Parathyroid adenoma (tissue), 2 donors: Measurements from ENCODE around the gene KIF5A.

Experiments used
- H2AFZ ChIP-seq: fragments of 300-600 bp; sonication (generic); one replicate; pipeline ENCODE4 v1.7.0; 2017; ENCODE audit warnings: antibody characterized with exemption, mild to moderate bottlenecking
- H3K27ac ChIP-seq: fragments of 300-600 bp; sonication (generic); one replicate; pipeline ENCODE4 v1.7.0; 2017
- H3K27me3 ChIP-seq: fragments of 300-600 bp; sonication (generic); one replicate; pipeline ENCODE4 v1.7.0; 2017; ENCODE audit warnings: low read length; ENCODE audit not compliant: control insufficient read depth, insufficient read depth
- H3K36me3 ChIP-seq: fragments of 300-600 bp; sonication (generic); one replicate; pipeline ENCODE4 v1.7.0; 2017; ENCODE audit warnings: low read length; ENCODE audit not compliant: control insufficient read depth, insufficient read depth
- H3K4me1 ChIP-seq: fragments of 300-600 bp; sonication (generic); one replicate; pipeline ENCODE4 v1.7.0; 2017; ENCODE audit warnings: control low read depth
- H3K4me2 ChIP-seq: fragments of 300-600 bp; sonication (generic); one replicate; pipeline ENCODE4 v1.7.0; 2017; ENCODE audit warnings: low read length
- H3K4me3 ChIP-seq: fragments of 300-600 bp; sonication (generic); one replicate; pipeline ENCODE4 v1.7.0; 2017; ENCODE audit warnings: low read depth, low read length
- H3K79me2 ChIP-seq: fragments of 300-600 bp; sonication (generic); one replicate; pipeline ENCODE4 v1.7.0; 2017; ENCODE audit warnings: control low read depth
- H3K9ac ChIP-seq: fragments of 300-600 bp; sonication (generic); one replicate; pipeline ENCODE4 v1.7.0; 2017; ENCODE audit warnings: mild to moderate bottlenecking
- H3K9me3 ChIP-seq: fragments of 300-600 bp; sonication (generic); one replicate; pipeline ENCODE4 v1.7.0; 2017; ENCODE audit warnings: low read length; ENCODE audit not compliant: control insufficient read depth
- CTCF ChIP-seq: fragments of 300-600 bp; sonication (generic); IDR thresholded peaks from one replicate; pipeline ENCODE4 v1.7.0; 2017; ENCODE audit warnings: antibody characterized with exemption, mild to moderate bottlenecking
- donor health status: primary hyperparathyroidism.

The KIF5A gene

GRCh38 chr12:57630891-57631433, 81.1 kb downstream of the KIF5A start:
- no peak overlapping the region for H3K27ac ChIP-seq
- no peak overlapping the region for H3K9ac ChIP-seq
- no peaks in the 10 kb centered on the region for H3K9me3 ChIP-seq
- H3K79me2 ChIP-seq, result no peaks in the 10 kb centered on the region
- peaks cover 9% of the 10 kb centered on the region for H3K27me3 ChIP-seq
- H3K4me3 ChIP-seq, result no peak overlapping the region
- H3K4me2 ChIP-seq, result no peak overlapping the region
- H3K4me1 ChIP-seq, result no peaks in the 10 kb centered on the region
- H3K36me3 ChIP-seq, result no peaks in the 10 kb centered on the region
- no peak for TF ChIP-seq CTCF
- H2AFZ ChIP-seq, result no peak overlapping the region

- Histone ChIP-seq H3K79me2 (no peaks in the 10 kb centered on the region), H3K4me1 (no peaks in the 10 kb centered on the region), H3K4me3 (no peak overlapping the region), H3K27ac (no peak overlapping the region), H3K27me3 (peaks cover 9% of the 10 kb centered on the region), H3K9ac (no peak overlapping the region), H3K9me3 (no peaks in the 10 kb centered on the region), H3K36me3 (no peaks in the 10 kb centered on the region), H3K4me2 (peak overlapping the region; percentile 93), H2AFZ (peak overlapping the region; percentile 59)
- no peak for TF ChIP-seq CTCF
Measured at GRCh38 chr12:57631566-57632072, 81.8 kb downstream of the KIF5A start.

- Histone ChIP-seq H3K9ac (no peak overlapping the region), H3K27me3 (peaks cover 9% of the 10 kb centered on the region), H3K4me2 (peak overlapping the region; percentile 93), H3K36me3 (no peaks in the 10 kb centered on the region), H2AFZ (peak overlapping the region; percentile 68), H3K4me3 (peak overlapping the region; percentile 47), H3K79me2 (no peaks in the 10 kb centered on the region), H3K4me1 (no peaks in the 10 kb centered on the region), H3K9me3 (no peaks in the 10 kb centered on the region), H3K27ac (no peak overlapping the region)
- no peak for TF ChIP-seq CTCF
Measured at GRCh38 chr12:57632073-57632957, 82.5 kb downstream of the KIF5A start.

- Histone ChIP-seq H3K9ac (no peak within 1 kb of the TSS), H3K4me2 (peak within 1 kb of the TSS; percentile 93), H3K27ac (no peak within 1 kb of the TSS), H2AFZ (peak within 1 kb of the TSS; percentile 68), H3K4me3 (peak within 1 kb of the TSS; percentile 47), H3K4me1 (no peaks in the 10 kb centered on the region), H3K79me2 (no peaks in the 10 kb centered on the region), H3K9me3 (no peaks in the 10 kb centered on the region), H3K27me3 (peaks cover 8% of the 10 kb centered on the region), H3K36me3 (no peaks in the 10 kb centered on the region)
- TF ChIP-seq CTCF, result peak; percentile 91
Measured at GRCh38 chr12:57632958-57633840, 83.4 kb downstream of the KIF5A start, which contains the start of gene B4GALNT1. Gene B4GALNT1, minus strand, starts transcription at chr12:57633201. Its CDS starts 1,069 bp downstream, at chr12:57632132.
